ENCODE data around the gene AP3S2.
"Not testable (repeated sequence)": the region's sequence is repeated elsewhere in the genome, so short reads cannot be mapped to it uniquely, and the experiment has no call there.

Gene AP3S2

DNA sequence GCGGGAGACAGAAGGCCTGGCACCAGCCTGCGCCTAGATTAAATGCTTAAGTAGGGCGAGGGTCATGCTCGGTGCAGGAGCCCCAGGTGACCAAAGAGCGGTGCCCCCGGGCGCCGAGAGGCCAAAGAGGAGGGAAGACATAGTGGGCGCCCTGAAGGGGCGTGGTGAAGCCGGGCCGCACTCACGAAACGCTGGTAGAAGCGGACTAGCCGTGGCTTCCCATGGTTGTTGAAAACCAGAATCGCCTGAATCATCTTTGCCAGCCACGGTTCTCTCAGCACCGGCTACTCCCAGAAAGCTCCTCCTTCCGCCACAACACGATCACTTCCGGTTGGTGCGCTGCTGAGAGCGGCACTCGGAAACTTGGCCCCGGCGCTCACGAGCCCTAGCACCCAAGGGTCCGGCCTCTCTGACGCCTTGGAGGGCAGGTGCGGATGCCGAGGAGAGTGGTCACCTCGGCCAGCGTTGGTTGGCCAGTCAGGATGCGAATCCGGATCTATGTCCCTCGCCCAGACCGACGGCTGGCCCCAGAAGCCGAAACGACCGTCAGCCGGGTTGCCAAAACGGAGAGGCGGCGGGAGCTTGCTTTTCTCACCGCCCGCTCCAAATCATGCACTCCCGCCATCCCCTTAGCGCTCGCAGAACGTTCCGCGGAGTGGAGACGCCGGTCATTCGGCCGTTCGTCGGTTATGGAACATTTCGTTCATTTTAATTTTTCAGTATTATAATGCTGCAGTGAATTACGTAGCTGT lies at the start of gene AP3S2:
TSS of gene AP3S2 (minus strand) at position 299 of the 752 bp plus-strand sequence. CDS start at position 254, 45 bp downstream.
- DNase-seq, result peak; percentile 84 to 86

DNA sequence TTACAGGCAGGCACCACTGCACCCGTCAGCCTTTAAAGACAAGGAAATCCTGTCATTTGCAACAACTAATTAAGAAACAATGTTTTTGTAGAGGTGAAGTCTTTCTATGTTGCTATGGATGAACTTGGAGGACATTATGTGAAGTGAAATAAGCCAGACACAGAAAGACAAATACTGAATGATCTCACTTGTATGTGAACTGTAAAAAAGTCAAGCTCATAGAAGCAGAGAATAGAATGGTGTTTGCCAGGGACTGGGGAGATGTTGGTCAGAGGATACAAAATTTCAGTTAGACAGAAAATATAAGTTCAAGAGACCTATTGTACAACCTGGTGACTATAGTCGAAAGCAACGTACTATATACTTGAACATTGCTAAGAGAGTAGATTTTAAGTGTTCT lies 46.1 kb upstream of the AP3S2 start:
- no peak for DNase-seq

DNA sequence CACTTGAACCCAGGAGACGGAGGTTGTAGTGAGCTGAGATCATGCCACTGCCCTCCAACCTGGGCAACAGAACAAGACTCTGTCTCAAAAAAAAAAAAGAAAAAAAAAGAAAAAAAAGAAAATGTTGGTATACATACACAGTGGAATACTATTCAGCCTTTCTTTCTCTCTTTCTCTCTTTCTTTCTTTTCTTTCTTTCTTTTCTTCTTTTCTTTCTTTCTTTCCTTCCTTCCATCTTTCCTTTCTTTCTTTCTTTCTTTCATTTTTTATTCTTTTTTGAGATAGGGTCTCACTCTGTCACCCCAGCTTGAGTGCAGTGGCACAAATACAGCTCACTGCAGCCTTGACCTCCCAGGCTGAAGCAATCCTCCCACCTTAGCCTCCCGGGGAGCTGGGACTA lies 45.6 kb upstream of the AP3S2 start:
- not testable (repeated sequence) for DNase-seq

DNA sequence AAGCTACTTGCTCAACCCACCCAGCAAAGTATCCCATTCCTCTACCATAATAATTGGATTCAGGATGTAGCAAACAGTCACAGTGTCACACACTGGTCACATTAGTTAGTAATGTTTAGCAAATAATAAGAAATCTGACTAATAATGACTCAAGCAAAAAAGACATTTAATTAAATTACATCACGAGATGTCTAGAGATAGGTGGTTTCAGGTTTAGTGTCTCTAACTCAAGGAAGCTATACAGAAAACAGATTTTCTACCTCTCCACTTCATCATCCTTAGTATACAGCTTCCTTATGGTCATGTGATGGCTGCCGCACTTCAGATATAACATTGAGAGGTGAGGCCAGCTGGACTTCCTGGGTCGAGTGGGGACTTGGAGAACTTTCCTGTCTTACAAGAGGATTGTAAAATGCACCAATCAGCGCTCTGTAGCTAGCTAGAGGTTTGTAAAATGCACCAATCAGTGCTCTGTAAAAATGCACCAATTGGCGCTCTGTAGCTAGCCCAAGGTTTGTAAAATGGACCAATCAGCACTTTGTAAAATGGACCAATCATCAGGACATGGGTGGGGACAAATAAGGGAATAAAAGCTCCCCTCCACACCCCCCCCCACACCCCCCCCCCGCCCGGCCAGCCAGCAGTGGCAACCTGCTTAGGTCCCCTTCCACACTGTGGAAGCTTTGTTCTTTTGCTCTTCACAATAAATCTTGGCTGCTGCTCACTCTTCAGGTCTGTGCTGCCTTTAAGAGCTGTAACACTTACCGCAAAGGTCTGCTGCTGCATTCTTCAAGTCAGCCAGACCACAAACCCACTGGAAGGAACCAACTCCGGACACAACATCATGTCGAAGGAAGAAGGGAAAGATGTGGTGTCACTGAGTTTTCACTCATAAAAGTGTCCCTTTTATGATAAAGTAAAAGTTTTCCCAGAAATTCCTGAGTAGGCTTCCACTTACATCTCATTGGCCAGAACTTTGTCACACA lies 43.9 kb upstream of the AP3S2 start:
- DNase-seq, result no peak

DNA sequence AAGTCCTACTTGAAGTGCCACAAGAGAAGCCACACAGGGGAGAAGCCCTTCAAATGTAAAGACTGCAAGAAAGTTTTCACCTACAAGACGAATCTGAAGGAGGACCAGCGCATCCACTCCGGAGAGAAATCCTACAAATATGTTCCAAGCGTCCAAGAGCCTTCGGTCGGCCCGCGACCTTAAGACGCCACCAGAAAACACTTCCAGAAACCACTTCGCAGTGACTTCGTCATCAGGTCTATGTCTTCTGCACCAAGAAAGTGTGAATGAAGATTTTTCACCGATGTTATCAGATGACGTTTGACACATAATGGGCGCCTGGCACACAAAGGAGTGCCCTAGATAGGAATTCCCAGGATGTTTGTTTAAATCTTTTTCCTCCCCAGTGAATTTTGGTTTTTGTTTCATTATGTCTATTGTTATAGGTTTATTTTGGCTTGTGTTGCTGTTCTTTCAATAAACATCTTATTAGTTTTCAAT lies 43.0 kb upstream of the AP3S2 start:
- no peak for DNase-seq

DNA sequence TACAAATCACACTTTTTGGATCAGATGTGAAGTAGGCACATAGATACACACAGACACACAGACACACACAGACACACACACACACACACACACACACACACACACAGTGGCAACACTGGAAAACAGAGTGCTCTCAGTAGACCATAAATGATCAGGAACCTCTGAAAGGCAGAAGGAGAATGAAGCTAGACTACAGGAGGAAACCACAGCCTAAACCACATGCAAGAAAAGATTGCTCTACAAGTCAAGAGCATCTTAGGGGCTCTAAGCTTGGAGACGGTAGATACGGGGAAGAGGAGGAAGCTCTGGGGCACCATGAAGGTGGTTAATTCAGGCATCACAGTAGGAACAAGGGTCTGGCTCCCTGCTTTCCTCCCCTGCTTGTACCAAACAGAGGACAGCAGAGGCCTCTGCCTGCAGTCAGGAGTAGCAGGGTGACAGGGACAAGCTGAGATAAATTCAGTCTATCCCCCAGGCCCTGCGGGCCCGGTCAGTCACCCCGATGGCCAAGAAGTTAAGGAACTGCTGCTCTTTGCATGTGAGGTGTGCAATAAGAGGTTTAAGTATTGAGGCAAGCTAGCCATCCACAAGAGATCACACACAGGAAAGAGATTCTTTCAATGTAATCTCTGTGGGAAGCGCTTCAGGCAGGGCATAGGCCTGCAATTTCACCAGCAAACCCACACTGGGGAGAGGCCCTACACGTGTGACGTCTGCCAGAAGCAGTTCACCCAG lies 42.4 kb upstream of the AP3S2 start:
- DNase-seq, result no peak

DNA sequence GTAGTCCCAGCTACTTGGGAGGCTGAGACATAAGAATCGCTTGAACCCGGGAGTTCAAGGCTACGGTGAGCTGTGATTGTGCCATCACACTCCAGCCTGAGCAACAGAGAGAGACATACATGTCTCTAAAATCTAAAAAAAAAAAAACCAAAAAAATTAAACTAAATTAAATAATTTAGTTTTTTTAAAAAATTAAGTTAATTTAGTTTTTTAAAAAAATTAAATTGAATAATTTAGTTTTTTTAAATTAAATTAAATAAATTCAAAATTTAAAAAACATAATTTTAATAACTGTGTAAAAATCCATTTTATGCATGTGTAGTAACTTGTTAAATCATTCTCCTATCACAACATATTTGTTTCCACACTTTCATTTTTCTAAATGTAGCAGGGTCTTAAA lies 39.1 kb upstream of the AP3S2 start:
- DNase-seq, result no peak

DNA sequence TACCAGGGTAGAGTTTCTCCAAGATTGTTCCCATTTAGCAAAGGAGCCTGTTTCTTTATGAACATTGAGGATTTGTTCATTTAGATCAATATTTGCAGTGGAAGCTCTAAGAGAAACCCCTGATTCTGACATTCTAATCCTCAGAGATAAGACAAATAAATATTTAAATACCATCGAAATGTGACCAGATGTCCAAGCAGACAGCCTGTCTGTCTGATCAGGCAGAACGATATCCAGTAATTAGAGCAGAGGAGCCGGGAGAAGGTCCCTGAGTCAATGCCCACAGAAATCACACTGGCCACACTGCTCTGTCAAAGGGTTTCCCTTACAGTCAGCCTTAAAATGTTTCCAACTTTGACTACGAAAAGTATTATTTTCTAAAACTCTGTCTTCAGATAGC lies 34.6 kb upstream of the AP3S2 start:
- no peak for DNase-seq

DNA sequence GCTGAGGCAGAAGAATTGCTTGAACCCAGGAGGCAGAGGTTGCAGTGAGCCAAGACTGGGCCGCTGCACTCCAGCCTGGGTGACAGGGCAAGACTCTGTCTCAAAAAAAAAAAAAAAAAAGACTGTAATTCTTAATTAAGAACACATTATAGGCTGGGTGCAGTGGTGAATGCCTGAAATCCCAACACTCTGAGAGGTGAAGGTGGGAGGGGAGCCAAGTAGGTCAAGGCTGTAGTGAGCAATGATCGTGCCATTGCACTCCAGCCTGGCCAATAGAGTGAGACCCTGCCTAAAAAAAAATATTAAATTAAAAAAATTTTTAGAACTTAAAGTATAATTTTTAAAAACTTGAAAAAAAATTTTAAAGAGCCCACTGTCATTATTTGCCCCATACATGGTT lies 32.4 kb upstream of the AP3S2 start:
- no peak for DNase-seq

DNA sequence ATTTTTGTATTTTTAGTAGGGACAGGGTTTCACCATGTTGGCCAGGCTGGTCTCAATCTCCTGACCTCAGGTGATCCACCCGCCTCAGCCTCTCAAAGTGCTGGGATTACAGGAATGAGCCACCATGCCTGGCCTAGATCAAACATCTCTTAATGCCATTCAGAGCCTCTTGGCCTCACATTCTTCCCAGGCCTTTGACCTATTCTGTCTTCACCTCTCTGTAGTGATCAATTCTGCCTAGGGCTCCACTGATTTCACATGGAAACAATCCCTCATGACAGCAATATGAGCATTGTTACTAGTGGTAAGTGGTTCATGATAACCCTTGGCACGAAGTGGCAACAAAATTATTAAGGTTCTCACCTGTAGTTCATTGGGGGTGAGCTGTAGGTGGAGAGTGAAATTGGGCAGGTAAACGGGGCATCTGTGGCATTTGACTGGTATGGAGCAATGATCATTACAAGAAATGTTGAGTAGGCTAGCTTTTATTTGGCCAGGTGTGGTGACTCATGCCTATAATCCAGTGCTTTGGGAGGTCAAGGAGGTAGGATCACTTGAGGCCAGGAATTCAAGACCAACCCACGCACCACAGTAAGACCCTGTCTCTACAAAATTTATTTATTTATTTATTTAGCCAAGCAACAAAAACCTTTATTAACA lies 23.8 kb upstream of the AP3S2 start:
- DNase-seq, result no peak

DNA sequence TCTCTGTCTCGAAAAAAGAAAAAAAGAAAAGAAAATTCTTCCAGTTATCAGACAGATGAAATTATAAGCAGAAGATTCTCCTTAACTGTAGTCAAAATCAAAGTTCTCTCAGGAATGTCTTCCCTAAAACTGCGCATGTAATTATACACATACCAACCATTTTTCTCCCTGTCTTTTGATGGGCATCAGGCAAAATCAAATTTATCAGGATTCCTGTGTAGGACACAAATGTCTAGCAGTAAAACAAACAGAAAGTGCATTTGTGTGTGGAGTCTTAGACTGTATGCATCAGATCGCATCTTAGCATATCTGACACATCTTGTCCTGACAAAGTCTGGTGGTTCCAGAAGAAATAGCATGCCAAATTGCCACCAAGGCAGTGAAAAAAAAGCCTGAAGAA lies 22.9 kb upstream of the AP3S2 start:
- DNase-seq, result no peak

DNA sequence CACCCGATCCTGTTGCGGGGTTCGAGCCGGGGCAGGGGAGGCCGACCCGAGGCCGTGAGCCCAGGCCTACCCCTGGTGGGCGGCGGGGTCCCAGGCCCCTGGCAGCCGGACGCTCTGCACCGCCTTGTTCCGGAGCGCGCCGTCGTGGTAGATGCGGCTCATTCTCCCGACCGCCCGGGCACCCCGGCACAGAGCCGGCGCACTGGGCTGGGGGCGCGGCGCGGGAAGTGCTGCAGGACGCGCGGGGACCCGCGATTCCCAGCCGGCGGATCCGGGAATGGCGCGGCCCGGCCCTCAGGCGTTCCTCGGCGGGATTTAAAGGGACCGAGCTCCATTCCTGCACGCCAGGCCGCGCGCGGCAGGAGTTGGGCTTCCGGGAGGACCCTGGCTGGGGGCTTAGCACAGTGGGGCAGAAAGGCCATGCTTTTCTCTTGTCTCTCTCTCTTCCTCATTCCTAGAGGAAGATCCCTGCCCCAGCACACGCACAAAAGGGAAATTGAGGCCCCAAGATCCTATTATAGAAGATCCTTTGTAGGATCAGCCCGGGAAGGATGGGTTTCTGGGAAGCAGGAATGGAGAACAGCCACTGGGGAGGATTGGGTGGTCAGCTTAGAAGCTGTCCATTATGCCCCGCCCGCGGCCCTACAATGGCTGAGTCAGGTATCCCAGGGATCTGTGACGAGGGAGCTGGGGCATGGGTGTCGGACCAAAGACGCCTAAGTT lies 19.0 kb upstream of the AP3S2 start, which contains the start of gene ARPIN:
TSS of gene ARPIN (minus strand) at position 279 of the 723 bp plus-strand sequence. CDS start at position 162, 117 bp downstream.
- DNase-seq, result no peak

DNA sequence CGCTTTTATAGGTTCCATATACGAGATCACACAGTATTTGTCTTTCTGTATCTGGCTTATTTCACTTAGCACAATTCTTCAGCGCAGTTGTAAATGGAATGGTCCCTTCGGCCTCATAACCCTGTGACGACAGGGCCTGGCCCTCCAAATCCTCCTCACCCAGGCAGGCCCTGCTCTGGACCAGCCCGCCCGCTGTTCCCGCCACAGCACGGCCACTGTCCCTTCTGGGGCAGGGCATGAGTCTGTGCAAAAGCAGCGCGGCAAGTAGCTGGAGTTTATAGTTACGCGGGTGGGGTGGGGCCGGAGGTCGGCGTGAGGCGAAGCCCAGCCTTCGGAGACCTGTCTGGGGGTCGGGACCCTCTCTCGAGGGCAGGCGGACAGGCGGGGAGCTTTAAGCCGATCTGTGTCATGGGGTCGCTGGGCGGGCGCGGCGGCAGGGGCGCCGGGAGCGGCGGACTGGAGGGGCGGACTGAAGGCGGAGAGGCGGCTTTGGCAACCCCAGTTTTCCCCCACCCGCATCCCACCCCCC lies 18.4 kb upstream of the AP3S2 start:
- no peak for DNase-seq

DNA sequence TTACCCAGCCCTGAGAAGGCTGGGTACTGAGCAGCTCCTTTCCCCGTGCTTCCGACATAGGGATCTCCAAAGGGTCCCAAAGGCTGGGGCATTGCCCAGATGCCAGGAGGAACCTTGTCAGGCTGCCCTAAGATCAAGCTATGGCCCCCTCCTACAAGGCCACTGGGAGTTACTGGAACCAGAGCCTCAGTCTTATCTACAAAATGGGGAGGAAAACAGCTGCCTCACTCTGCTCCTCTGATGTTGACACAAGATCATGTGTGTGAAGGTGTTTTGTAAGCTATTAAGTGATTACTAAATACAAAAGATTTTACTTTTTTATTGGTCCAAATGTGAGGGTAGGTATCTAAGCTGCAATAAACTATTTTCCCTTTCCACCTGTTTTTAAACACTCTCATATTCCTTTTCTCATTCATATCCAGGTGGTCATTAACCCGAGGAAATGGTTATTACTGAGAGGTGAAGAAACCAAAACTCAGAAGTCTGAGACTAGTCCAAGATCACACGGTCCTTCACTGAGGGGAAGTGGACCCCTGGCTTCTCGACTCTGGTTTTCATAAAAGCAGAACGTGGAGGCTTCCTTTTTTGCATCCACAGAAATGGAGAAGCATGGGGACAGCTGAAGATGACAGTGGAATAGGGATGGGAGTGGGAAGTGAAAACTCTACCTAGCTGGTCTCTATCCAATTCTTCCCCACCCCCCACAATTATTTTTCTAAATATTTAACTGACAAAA lies 17.3 kb upstream of the AP3S2 start:
- no peak for DNase-seq

DNA sequence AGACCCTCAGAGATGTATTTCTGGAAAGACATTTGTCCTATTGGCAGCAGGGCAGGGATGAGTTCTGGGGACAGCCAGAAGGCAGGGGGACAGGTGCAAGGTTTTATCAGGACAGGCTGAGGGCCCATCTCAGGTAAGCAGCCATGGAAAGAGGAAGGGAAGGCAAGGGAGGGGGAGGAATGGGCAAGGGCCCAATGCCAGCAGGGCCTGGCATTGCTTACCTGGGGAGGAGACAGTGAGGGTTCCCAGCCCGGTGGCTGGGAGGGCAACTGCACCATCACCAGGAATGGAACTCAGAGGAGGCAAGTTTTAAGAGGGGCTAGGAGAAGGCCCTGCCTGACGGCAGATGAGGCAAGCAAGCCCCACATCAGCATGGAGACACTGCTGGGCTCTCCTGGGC lies 15.8 kb upstream of the AP3S2 start:
- DNase-seq, result no peak

DNA sequence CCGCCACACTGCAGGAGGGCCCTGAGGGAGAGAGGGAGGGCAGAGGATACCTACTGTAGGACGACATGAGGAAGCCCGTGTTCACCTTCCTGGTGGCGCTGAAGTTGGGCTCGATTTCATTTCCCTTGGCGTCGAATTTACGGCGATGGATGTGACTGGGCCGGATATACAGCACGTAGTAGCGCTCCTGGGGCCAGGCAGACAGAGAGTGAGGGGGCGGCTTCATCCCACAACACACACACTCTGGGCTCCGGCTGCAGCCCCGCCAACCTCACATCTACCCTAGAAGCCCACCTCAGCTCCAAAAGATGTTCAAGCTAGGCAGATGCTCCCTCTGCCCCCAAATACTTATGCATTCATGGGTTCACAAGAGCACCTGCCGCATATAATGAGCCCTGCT lies 14.4 kb upstream of the AP3S2 start:
- DNase-seq, result no peak

DNA sequence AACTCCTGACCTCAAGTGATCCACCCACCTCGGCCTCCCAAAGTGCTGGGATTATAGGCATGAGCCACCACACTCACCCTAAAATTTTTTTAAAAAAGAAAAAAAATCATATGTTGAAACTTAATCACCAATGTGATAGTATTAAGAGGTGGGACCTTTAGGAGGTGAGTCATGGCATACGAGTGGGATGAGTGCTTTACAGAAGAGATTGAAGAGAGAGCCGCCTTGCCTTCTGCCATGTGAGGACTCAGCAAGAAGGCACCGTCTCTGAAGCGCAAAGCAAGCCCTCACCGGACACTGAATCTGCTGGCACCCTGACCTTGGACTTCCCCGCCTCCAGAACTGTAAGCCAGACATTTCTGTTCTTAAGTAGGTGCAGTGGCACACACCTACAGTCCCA lies 13.5 kb upstream of the AP3S2 start:
- DNase-seq, result no peak

DNA sequence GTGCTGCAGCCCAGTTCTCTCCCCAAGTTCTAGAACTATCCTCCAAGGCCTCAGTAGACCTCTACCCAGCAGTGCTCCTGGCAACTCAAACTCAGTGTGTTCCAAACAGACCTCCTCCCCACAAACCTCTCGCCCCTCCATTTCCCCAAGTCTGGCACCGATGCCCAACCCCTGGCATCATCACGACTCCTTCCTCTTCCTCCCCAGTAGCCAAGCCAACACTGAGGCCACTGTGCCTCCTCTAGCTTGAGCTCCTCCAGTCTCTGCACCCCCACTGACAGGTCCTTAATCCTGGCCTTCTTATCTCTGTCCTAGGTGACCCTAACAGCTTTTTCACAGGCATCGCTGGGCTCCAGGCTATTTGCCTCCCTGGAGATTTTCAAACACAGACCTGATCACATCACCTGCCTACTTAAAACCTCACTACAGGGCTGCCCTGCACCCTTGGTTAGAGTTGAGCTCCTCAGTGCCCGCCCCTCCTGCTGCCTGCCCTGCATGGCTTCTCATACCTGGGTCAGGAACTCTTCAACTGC lies 12.1 kb upstream of the AP3S2 start:
- DNase-seq, result no peak

DNA sequence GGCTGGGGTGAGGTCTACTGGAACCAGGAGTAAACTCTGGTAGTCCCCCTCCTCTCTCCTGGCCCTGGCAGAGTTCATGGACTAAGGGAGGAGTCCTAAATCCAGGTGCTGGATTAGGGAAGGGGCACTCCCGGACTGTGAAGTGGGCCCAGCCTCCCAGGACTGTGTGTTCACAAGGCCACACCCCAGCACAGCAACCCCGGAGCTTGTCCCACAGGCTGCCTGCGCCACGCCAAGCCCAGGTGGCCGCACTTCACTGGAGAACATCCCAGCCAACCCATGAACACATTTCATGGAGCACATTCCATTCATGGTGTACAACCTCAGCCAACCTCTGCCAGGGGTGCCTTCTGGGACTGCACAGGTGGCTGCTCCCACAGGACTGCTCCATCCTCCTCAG lies 10.7 kb upstream of the AP3S2 start:
- DNase-seq, result no peak

DNA sequence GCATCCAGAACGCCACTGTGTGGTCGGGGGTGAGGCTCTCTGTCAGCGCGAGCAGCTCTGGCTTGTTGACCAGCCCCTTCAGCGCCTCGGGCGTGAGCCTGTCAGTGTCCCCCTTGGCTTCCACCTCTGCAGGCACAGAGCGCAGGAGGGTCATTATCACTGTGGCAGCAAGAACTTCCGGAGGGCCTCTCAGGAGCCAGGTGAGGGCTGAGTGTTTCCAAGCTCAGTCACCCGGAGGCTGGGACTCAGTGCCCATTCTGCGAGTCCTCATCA lies 10.0 kb upstream of the AP3S2 start:
- DNase-seq, result no peak
